Heart left ventricle (tissue), 16 donors: Measurements from ENCODE around the gene ALPL. TPM values are rescaled to one million over a fixed set of nuclear protein-coding genes. Genes with fewer than 3 reads are reported as not detected.

Experiments used
- ATAC-seq, 4 donors: fragments of 200-7000 bp; cut with Tn5 transposase; one replicate each; pipeline ENCODE4 v1.9.1; 2020 to 2022; ENCODE audit warnings: moderate library complexity in 4 of 4, mild to moderate bottlenecking in 3 of 4, moderate number of reproducible peaks in 1 of 4
- DNase-seq, 5 donors: peaks; one replicate each; pipeline ENCODE4 v3.0.0-alpha.2; 2020
- H3K27ac ChIP-seq, 12 donors: fragments of 200-600 bp; sonication (generic) in 4 of 12; one replicate each; pipeline versions ENCODE4 v1.5.0 to v1.8.0; 2016 to 2022; ENCODE audit warnings: mild to moderate bottlenecking in 2 of 12
- H3K27me3 ChIP-seq, 9 donors: fragments of 200-600 bp; sonication (generic) in 2 of 9; one replicate each; pipeline versions ENCODE4 v1.5.1 to v1.8.0; 2016 to 2022; ENCODE audit warnings: mild to moderate bottlenecking in 3 of 9
- H3K36me3 ChIP-seq, 9 donors: fragments of 200-600 bp; sonication (generic) in 2 of 9; one replicate each; pipeline versions ENCODE4 v1.5.0 to v1.8.0; 2018 to 2022; ENCODE audit warnings: mild to moderate bottlenecking in 2 of 9
- H3K4me1 ChIP-seq, 12 donors: fragments of 200-600 bp; sonication (generic) in 4 of 12; one replicate each; pipeline versions ENCODE4 v1.5.0 to v1.8.0; 2016 to 2022; ENCODE audit warnings: mild to moderate bottlenecking in 3 of 12
- H3K4me3 ChIP-seq, 12 donors: fragments of 200-600 bp; sonication (generic) in 4 of 12; one replicate each; pipeline versions ENCODE4 v1.5.0 to v1.8.0; 2017 to 2022; ENCODE audit warnings: mild to moderate bottlenecking in 9 of 12, moderate library complexity in 4 of 12
- H3K9me3 ChIP-seq, 12 donors: fragments of 200-600 bp; sonication (generic) in 4 of 12; one replicate each; pipeline versions ENCODE4 v1.5.0 to v1.8.0; 2016 to 2022; ENCODE audit warnings: mild to moderate bottlenecking in 1 of 12
- POLR2A ChIP-seq, 2 donors: fragments of 450-650 bp; IDR thresholded peaks; one replicate each; pipeline ENCODE4 v1.6.1; 2017; ENCODE audit warnings: antibody characterized with exemption in 2 of 2, mild to moderate bottlenecking in 2 of 2, moderate library complexity in 2 of 2
- WGBS, 4 donors: extraction: QIAGEN DNeasy Blood & Tissue Kit in 2 of 4; methylation state at CpG; one replicate each; pipeline versions ENCODE4 v1.1.5 to v1.1.7; 2013 to 2018; 5-methylcytosine and 5-hydroxymethylcytosine counted together
- intact Hi-C, 10 donors: fragments of 100-400 bp; cut with DNase I; formaldehyde crosslinking; loops; one replicate each; pipeline versions ENCODE4 v1.11.1 to v1.14.2; 2022
- polyA plus RNA-seq, 2 donors: library from polyadenylated mRNA; stranded (reverse); fragments of 200-250 nt; gene quantifications; one replicate each; pipeline ENCODE4 v1.2.3, GENCODE V29; 2013
- total RNA-seq, 9 donors: library from RNA; depleted of rRNA in 2 of 9; stranded (reverse); fragments of >200 nt in 2 of 9; fragmentation: NEBNext Ultra II Directional in 3 of 9; extraction: Animal tissue kit (Norgen Biotek cat#: 25700) in 3 of 9; gene quantifications; one replicate each; pipeline versions ENCODE4 v1.1.0 to v1.2.4, GENCODE V29; 2016 to 2023
- TF ChIP-seq, protein P1 (sequence below), 12 donors: fragments of 200-600 bp; sonication (generic) in 4 of 12; IDR thresholded peaks; one replicate each; pipeline versions ENCODE4 v1.5.0 to v1.8.0; 2018 to 2022; ENCODE audit warnings: antibody characterized with exemption in 12 of 12, mild to moderate bottlenecking in 5 of 12
- donor health status: ischemic (EF 13 %, LVEDD 7.1; RV severe dilation, severe dysfunction).
- donor health status: healthy with polysubstance abuse.
- donor health status: DM: no; HTN: yes; CAD: no.
- donor health status: DM: no; HTN: no; CAD: no.
- donor health status: ischemic (EF 25% LVEDD 6.9; RV normal size, moderate dysfunction).
- donor health status: ischemic (EF 25% LVEDD 5.7; RV mildly dilated, moderate dysfunction).
- donor health status: healthy.
- donor health status: DM: yes; HTN: yes; CAD: no.
- donor health status: ischemic (EF 35%, LVEDD 5.7; RV mildly dilated, moderate dysfunction).
- donor health status: nonischemic (EF 11% LVEDD 7.7; RV severe dilation, severe dysfunction).
- donor health status: DM: yes; HTN: yes; CAD: no.
- donor health status: PGD.
- donor health status: ischemic (EF 29% LVEDD 5.4; RV normal size, mild dysfunction).
- donor health status: nonischemic (EF 23%, LVEDD 6.1; RV moderate dilation, normal function).

Gene ALPL
- total and polyA plus RNA-seq, 11 donors: 6.3 to 45.8 (median 12.3) TPM

GRCh38 chr1:21570885-21571284 is 61.7 kb downstream of the ALPL start:
- intact Hi-C loops: loop anchor here in 7 of 10 donors (5.0 to 10.0 kb wide), 6 partner anchors 34 to 316 kb away; partner anchors contain the start of gene ALPL (in 1 of the 7)
- ATAC-seq: no peak
- Histone ChIP-seq H3K4me3 (no peak overlapping the region), H3K4me1 (peaks cover 0 to 27% (median 22%) of the 10 kb centered on the region in 12 donors), H3K36me3 (no peaks in the 10 kb centered on the region), H3K27ac (no peak overlapping the region), H3K27me3 (peaks cover 0 to 4% (median 0%) of the 10 kb centered on the region in 9 donors), H3K9me3 (peaks cover 0 to 9% (median 0%) of the 10 kb centered on the region in 12 donors)
- TF ChIP-seq, protein P1, sequence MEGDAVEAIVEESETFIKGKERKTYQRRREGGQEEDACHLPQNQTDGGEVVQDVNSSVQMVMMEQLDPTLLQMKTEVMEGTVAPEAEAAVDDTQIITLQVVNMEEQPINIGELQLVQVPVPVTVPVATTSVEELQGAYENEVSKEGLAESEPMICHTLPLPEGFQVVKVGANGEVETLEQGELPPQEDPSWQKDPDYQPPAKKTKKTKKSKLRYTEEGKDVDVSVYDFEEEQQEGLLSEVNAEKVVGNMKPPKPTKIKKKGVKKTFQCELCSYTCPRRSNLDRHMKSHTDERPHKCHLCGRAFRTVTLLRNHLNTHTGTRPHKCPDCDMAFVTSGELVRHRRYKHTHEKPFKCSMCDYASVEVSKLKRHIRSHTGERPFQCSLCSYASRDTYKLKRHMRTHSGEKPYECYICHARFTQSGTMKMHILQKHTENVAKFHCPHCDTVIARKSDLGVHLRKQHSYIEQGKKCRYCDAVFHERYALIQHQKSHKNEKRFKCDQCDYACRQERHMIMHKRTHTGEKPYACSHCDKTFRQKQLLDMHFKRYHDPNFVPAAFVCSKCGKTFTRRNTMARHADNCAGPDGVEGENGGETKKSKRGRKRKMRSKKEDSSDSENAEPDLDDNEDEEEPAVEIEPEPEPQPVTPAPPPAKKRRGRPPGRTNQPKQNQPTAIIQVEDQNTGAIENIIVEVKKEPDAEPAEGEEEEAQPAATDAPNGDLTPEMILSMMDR (IDR thresholded peaks at IDR 0.05): no peak
- no peak for TF ChIP-seq POLR2A (IDR thresholded peaks at IDR 0.05)
- WGBS, 4 donors: 77 to 94% (median 92%) methylated on average over 3 to 4 of the region's 4 CpGs
- DNase-seq: no peak

DNA sequence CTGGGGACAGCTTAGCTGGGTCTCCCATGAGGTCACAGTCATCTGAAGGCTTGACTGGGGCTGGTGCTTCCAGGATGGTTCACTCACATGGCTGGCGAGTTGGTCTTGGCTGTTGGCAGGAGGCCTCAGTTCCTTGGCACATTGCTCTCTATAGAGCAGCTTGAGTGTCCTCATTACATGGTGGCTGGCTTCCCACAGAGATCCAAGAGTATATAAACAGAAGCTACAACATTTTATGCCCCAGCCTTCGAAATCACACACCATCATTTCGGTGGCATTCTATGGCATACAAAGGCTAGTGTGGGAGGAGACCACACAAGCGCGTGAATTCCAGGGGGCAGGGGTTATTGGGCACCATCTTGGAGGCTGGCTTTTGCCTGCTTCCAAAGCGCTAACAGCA is 63.0 kb downstream of the ALPL start:
- Histone ChIP-seq H3K27ac (no peak overlapping the region), H3K4me3 (no peak overlapping the region), H3K27me3 (peaks cover 0 to 4% (median 0%) of the 10 kb centered on the region in 9 donors), H3K9me3 (peaks cover 0 to 9% (median 0%) of the 10 kb centered on the region in 12 donors), H3K36me3 (no peaks in the 10 kb centered on the region), H3K4me1 (peaks cover 0 to 27% (median 22%) of the 10 kb centered on the region in 12 donors)
- ATAC-seq (no peak), DNase-seq (no peak)
- 95 to 97% (median 97%) methylated on average over 6 of the region's 6 CpGs for WGBS, 4 donors
- TF ChIP-seq POLR2A (IDR thresholded peaks at IDR 0.05): no peak
- TF ChIP-seq, protein P1 (IDR thresholded peaks at IDR 0.05): no peak
- intact Hi-C loops: loop anchor here in 7 of 10 donors (2.0 to 10.0 kb wide), 8 partner anchors 35 to 317 kb away; partner anchors contain the start of gene ALPL (in 2 of the 7)

GRCh38 chr1:21572735-21573277 is 63.6 kb downstream of the ALPL start:
- WGBS, 4 donors: 92 to 94% (median 92%) methylated on average over 13 of the region's 13 CpGs

GRCh38 chr1:21573475-21573874 is 64.3 kb downstream of the ALPL start:
- DNase-seq (peak in 1 of 5 donors; percentile 51), ATAC-seq (peak in 1 of 4 donors; percentile 15)
- Histone ChIP-seq H3K27me3 (peaks cover 0 to 4% (median 0%) of the 10 kb centered on the region in 9 donors), H3K36me3 (no peaks in the 10 kb centered on the region), H3K9me3 (peaks cover 0 to 9% (median 0%) of the 10 kb centered on the region in 12 donors), H3K4me3 (no peak overlapping the region), H3K27ac (peak overlapping the region in 9 of 12 donors; percentile 51 to 96 (median 81)), H3K4me1 (peaks cover 0 to 27% (median 21%) of the 10 kb centered on the region in 12 donors)
- no peak for TF ChIP-seq POLR2A (IDR thresholded peaks at IDR 0.05)
- TF ChIP-seq, protein P1 (IDR thresholded peaks at IDR 0.05): no peak
- 52 to 67% (median 62%) methylated on average over 10 to 11 of the region's 11 CpGs for WGBS, 4 donors
- intact Hi-C loops: loop anchor here in 7 of 10 donors (1.0 to 10.0 kb wide), 9 partner anchors 36 to 319 kb away; partner anchors contain the start of gene ALPL (in 3 of the 7)

More at GRCh38 chr1:21572735-21573277, 63.6 kb downstream of the ALPL start:
- ATAC-seq (no peak), DNase-seq (peak in 1 of 5 donors; percentile 46)
- Histone ChIP-seq H3K4me3 (no peak overlapping the region), H3K9me3 (peaks cover 0 to 9% (median 0%) of the 10 kb centered on the region in 12 donors), H3K27ac (peak overlapping the region in 1 of 12 donors; percentile 96), H3K27me3 (peaks cover 0 to 4% (median 0%) of the 10 kb centered on the region in 9 donors), H3K36me3 (no peaks in the 10 kb centered on the region), H3K4me1 (peaks cover 0 to 27% (median 21%) of the 10 kb centered on the region in 12 donors)
- TF ChIP-seq POLR2A (IDR thresholded peaks at IDR 0.05): no peak
- TF ChIP-seq, protein P1 (IDR thresholded peaks at IDR 0.05): no peak
- intact Hi-C loops: loop anchor here in 7 of 10 donors (1.0 to 10.0 kb wide), 9 partner anchors 36 to 318 kb away; partner anchors contain the start of gene ALPL (in 3 of the 7)
